HepG2 (cell line): Measurements from ENCODE around the gene SH3D21. TPM values are rescaled to one million over a fixed set of nuclear protein-coding genes. Genes with fewer than 3 reads are reported as not detected.
A peak's percentile ranks its signal among the peaks of the same experiment; 100 is the strongest.

Source experiments
- ARID2 ChIP-seq: sonication (generic); formaldehyde crosslinking; IDR thresholded peaks from 2 replicates; pipeline ENCODE4 v1.8.1; 2022; ENCODE audit warnings: mild to moderate bottlenecking, missing genetic modification reagents, borderline replicate concordance
- ASH2L ChIP-seq: fragments of 300-600, 200-600 bp; sonication (generic); IDR thresholded peaks from 2 replicates; pipeline ENCODE4 v1.7.0; 2017; ENCODE audit warnings: low read depth, mild to moderate bottlenecking, moderate library complexity, mixed read lengths, low read length; ENCODE audit not compliant: insufficient read length
- CHD2 ChIP-seq: IDR thresholded peaks from 2 replicates; pipeline ENCODE4 v1.6.1; 2011; ENCODE audit warnings: low read depth, low read length, improper control_type of control experiment
- FLYWCH1 ChIP-seq: sonication (generic); formaldehyde crosslinking; IDR thresholded peaks from 2 replicates; pipeline ENCODE4 v1.8.1; 2023; ENCODE audit warnings: mild to moderate bottlenecking, missing genetic modification reagents
- FOXP1 ChIP-seq, 2 experiments: fragments of 450-650 bp in 1 of 2; IDR thresholded peaks; 2 replicates each; pipeline ENCODE4 v1.6.1; 2017 to 2018; ENCODE audit warnings: antibody characterized with exemption in 1 of 2
- KDM1A ChIP-seq: IDR thresholded peaks from 2 replicates; pipeline ENCODE4 v1.6.1; 2016; ENCODE audit warnings: missing compliant biosample characterization
- MAZ ChIP-seq, 2 experiments: sonication (generic) in 1 of 2; formaldehyde crosslinking in 1 of 2; IDR thresholded peaks; 2 replicates each; pipeline versions ENCODE4 v1.5.0 to v1.6.1; 2012 to 2020; ENCODE audit warnings: low read depth in 2 of 2, mild to moderate bottlenecking in 2 of 2, borderline replicate concordance in 1 of 2, improper control_type of control experiment in 1 of 2, low read length in 1 of 2, missing genetic modification reagents in 1 of 2, moderate library complexity in 1 of 2
- MEF2D ChIP-seq: sonication (generic); formaldehyde crosslinking; IDR thresholded peaks from 2 replicates; pipeline ENCODE4 v1.5.1; 2020; ENCODE audit warnings: mild to moderate bottlenecking, missing genetic modification reagents
- NCOA5 ChIP-seq: sonication (generic); formaldehyde crosslinking; IDR thresholded peaks from 2 replicates; pipeline ENCODE4 v1.4.0; 2020; ENCODE audit warnings: missing genetic modification reagents
- NKX3-1 ChIP-seq: sonication (generic); formaldehyde crosslinking; IDR thresholded peaks from 2 replicates; pipeline ENCODE4 v1.5.0; 2020; ENCODE audit warnings: missing genetic modification reagents
- NR2F2 ChIP-seq: IDR thresholded peaks from 2 replicates; pipeline ENCODE4 v1.6.1; 2012; ENCODE audit warnings: low read depth, inconsistent platforms, borderline replicate concordance
- PHF20 ChIP-seq: sonication (generic); formaldehyde crosslinking; IDR thresholded peaks from 2 replicates; pipeline ENCODE4 v1.5.0; 2020; ENCODE audit warnings: mild to moderate bottlenecking, missing genetic modification reagents
- PHF5A ChIP-seq: IDR thresholded peaks from one replicate; pipeline ENCODE4 v1.6.1; 2018; ENCODE audit warnings: low read depth, missing genetic modification reagents; ENCODE audit not compliant: unreplicated experiment
- RBM39 ChIP-seq: fragments of 200-400 bp; formaldehyde crosslinking; IDR thresholded peaks from one replicate; pipeline ENCODE4 v1.6.1; 2018; ENCODE audit warnings: antibody characterized with exemption, mild to moderate bottlenecking, low read depth, low read length; ENCODE audit not compliant: poor library complexity, severe bottlenecking
- RFX3 ChIP-seq: IDR thresholded peaks from 2 replicates; pipeline ENCODE4 v1.6.1; 2016; ENCODE audit warnings: missing biosample characterization, missing genetic modification reagents
- SOX6 ChIP-seq, 2 experiments: fragments of 450-650 bp in 1 of 2; sonication (generic) in 1 of 2; formaldehyde crosslinking in 1 of 2; IDR thresholded peaks; 2 replicates each; pipeline versions ENCODE4 v1.4.0 to v1.6.1; 2017 to 2020; ENCODE audit warnings: antibody characterized with exemption in 1 of 2, mild to moderate bottlenecking in 1 of 2, missing genetic modification reagents in 1 of 2
- SP1 ChIP-seq, 2 experiments: fragments of 450-650 bp in 1 of 2; sonication (generic) in 1 of 2; formaldehyde crosslinking in 1 of 2; IDR thresholded peaks; 2 replicates each; pipeline versions ENCODE4 v1.4.0 to v1.6.1; 2016 to 2020; ENCODE audit warnings: missing genetic modification reagents in 1 of 2
- SP4 ChIP-seq: sonication (generic); formaldehyde crosslinking; IDR thresholded peaks from 2 replicates; pipeline ENCODE4 v1.8.1; 2023; ENCODE audit warnings: mild to moderate bottlenecking, missing genetic modification reagents
- TAF15 ChIP-seq: fragments of 200-400 bp; formaldehyde crosslinking; IDR thresholded peaks from one replicate; pipeline ENCODE4 v1.6.1; 2018; ENCODE audit warnings: mild to moderate bottlenecking, low read depth, low read length; ENCODE audit not compliant: poor library complexity, severe bottlenecking
- TBL1XR1 ChIP-seq: fragments of 150-350 bp; IDR thresholded peaks from 2 replicates; pipeline ENCODE4 v1.6.1; 2014; ENCODE audit warnings: borderline replicate concordance, low read length; ENCODE audit not compliant: partially characterized antibody
- TOPORS ChIP-seq: sonication (generic); formaldehyde crosslinking; IDR thresholded peaks from 2 replicates; pipeline ENCODE4 v1.8.0; 2023; ENCODE audit warnings: mild to moderate bottlenecking, missing genetic modification reagents
- XRCC5 ChIP-seq: fragments of 200-400 bp; formaldehyde crosslinking; optimal IDR thresholded peaks from 2 replicates; pipeline ENCODE3; 2017; ENCODE audit warnings: mild to moderate bottlenecking, low read length
- YEATS4 ChIP-seq: sonication (generic); formaldehyde crosslinking; IDR thresholded peaks from 2 replicates; pipeline ENCODE4 v1.4.0; 2020; ENCODE audit warnings: missing genetic modification reagents, borderline replicate concordance
- ZBTB1 ChIP-seq: sonication (generic); formaldehyde crosslinking; IDR thresholded peaks from 2 replicates; pipeline ENCODE4 v1.4.0; 2020; ENCODE audit warnings: missing genetic modification reagents, borderline replicate concordance
- ZIK1 ChIP-seq: sonication (generic); formaldehyde crosslinking; IDR thresholded peaks from 2 replicates; pipeline ENCODE4 v1.5.0; 2020; ENCODE audit warnings: mild to moderate bottlenecking, low read depth, missing genetic modification reagents, borderline replicate concordance
- ZNF543 ChIP-seq: sonication (generic); formaldehyde crosslinking; IDR thresholded peaks from 2 replicates; pipeline ENCODE4 v1.4.0; 2020; ENCODE audit warnings: mild to moderate bottlenecking, missing genetic modification reagents
- ZNF652 ChIP-seq: IDR thresholded peaks from 2 replicates; pipeline ENCODE4 v1.6.1; 2016; ENCODE audit warnings: low read depth, borderline replicate concordance
- ZNF780A ChIP-seq: sonication (generic); formaldehyde crosslinking; IDR thresholded peaks from 2 replicates; pipeline ENCODE4 v1.8.0; 2022; ENCODE audit warnings: mild to moderate bottlenecking, missing genetic modification reagents, moderate library complexity
- polyA plus RNA-seq, 8 experiments: library from polyadenylated mRNA; depleted of rRNA in 3 of 8; stranded (reverse) in 7 of 8; unstranded in 1 of 8; fragments of >200 nt; fragmentation: Illumina TruSeq in 4 of 8; extraction: Trizol in 4 of 8; gene quantifications; 2 replicates each; pipeline versions ENCODE4 v1.2.1 to v1.2.3, GENCODE V29; 2011 to 2016; ENCODE audit warnings: low read depth in 4 of 8, missing spikeins in 1 of 8, mixed read lengths in 1 of 8; ENCODE audit not compliant: insufficient read depth in 1 of 8
- total RNA-seq, 5 experiments: library from RNA; depleted of rRNA; stranded (reverse); fragments of >200 nt; fragmentation: Illumina TruSeq; extraction: Trizol; gene quantifications; 2 replicates each; pipeline ENCODE4 v1.2.3, GENCODE V29; 2016; ENCODE audit warnings: low read depth in 1 of 5
- TF ChIP-seq, protein P1 (sequence below): sonication (generic); formaldehyde crosslinking; IDR thresholded peaks from 2 replicates; pipeline ENCODE4 v1.8.1; 2023; ENCODE audit warnings: mild to moderate bottlenecking, missing genetic modification reagents
- TF ChIP-seq, protein P2 (sequence below): sonication (generic); formaldehyde crosslinking; IDR thresholded peaks from 2 replicates; pipeline ENCODE4 v1.8.1; 2023; ENCODE audit warnings: missing genetic modification reagents, mild to moderate bottlenecking, borderline replicate concordance
- TF ChIP-seq, protein P3 (sequence below): sonication (generic); formaldehyde crosslinking; IDR thresholded peaks from 2 replicates; pipeline ENCODE4 v1.8.0; 2023; ENCODE audit warnings: mild to moderate bottlenecking, missing genetic modification reagents

Gene SH3D21
- total and polyA plus RNA-seq, 2 of the 13 experiments (the other 11 are each of a cell fraction or from before 2014, with no cell fraction given): 5.1 to 8.6 TPM

DNA sequence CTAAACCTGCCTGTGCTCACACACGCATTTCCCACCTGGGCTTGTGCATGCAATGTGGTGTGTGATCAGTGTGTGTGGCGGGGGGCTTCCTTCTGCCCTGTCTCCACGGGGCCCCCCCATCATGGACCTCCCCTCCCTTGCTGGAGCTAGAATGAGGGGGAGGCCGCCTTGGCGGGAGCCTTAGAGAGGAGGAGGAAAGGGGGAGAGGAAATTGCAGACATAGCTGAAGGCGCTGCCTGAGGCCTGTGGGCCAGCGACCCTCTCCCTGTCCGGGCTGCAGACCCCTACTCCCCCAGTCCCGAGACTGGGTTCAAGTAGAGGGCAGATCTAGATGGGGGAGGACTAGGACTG is 18.2 kb downstream of the SH3D21 start (continued):
- TF ChIP-seq SOX6 (IDR thresholded peaks at IDR 0.05): no peak
- no peak for TF ChIP-seq SOX6 (CRISPR knock-in tag; IDR thresholded peaks at IDR 0.05)
- TF ChIP-seq SP4: no peak
- TF ChIP-seq TAF15: no peak
- no peak for TF ChIP-seq ASH2L
- no peak for TF ChIP-seq MEF2D (CRISPR knock-in tag)
- TF ChIP-seq CHD2: no peak
- no peak for TF ChIP-seq YEATS4 (CRISPR knock-in tag)
- no peak for TF ChIP-seq KDM1A (CRISPR knock-in tag)
- no peak for TF ChIP-seq NR2F2
- no peak for TF ChIP-seq ZBTB1
- TF ChIP-seq, protein P1, sequence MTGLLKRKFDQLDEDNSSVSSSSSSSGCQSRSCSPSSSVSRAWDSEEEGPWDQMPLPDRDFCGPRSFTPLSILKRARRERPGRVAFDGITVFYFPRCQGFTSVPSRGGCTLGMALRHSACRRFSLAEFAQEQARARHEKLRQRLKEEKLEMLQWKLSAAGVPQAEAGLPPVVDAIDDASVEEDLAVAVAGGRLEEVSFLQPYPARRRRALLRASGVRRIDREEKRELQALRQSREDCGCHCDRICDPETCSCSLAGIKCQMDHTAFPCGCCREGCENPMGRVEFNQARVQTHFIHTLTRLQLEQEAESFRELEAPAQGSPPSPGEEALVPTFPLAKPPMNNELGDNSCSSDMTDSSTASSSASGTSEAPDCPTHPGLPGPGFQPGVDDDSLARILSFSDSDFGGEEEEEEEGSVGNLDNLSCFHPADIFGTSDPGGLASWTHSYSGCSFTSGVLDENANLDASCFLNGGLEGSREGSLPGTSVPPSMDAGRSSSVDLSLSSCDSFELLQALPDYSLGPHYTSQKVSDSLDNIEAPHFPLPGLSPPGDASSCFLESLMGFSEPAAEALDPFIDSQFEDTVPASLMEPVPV: no peak
- no peak for TF ChIP-seq ZNF652
- TF ChIP-seq SP1 (IDR thresholded peaks at IDR 0.05): no peak
- TF ChIP-seq SP1 (CRISPR knock-in tag; IDR thresholded peaks at IDR 0.05): no peak
- TF ChIP-seq TOPORS (CRISPR knock-in tag): no peak
- no peak for TF ChIP-seq FLYWCH1 (CRISPR knock-in tag)
- no peak for TF ChIP-seq PHF5A (CRISPR knock-in tag)
- TF ChIP-seq XRCC5: no peak
- TF ChIP-seq RFX3 (CRISPR knock-in tag): no peak
- TF ChIP-seq, protein P2, sequence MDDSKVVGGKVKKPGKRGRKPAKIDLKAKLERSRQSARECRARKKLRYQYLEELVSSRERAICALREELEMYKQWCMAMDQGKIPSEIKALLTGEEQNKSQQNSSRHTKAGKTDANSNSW: no peak
- TF ChIP-seq ZIK1: no peak
- no peak for TF ChIP-seq ZNF543 (CRISPR knock-in tag)
- TF ChIP-seq NCOA5 (CRISPR knock-in tag): no peak
- TF ChIP-seq FOXP1 (IDR thresholded peaks at IDR 0.05): no peak
- no peak for TF ChIP-seq FOXP1 (CRISPR knock-in tag; IDR thresholded peaks at IDR 0.05)
- TF ChIP-seq, protein P3, sequence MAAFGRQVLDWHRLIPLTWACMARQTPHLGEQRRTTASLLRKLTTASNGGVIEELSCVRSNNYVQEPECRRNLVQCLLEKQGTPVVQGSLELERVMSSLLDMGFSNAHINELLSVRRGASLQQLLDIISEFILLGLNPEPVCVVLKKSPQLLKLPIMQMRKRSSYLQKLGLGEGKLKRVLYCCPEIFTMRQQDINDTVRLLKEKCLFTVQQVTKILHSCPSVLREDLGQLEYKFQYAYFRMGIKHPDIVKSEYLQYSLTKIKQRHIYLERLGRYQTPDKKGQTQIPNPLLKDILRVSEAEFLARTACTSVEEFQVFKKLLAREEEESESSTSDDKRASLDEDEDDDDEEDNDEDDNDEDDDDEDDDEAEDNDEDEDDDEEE (CRISPR knock-in tag): no peak
- TF ChIP-seq RBM39: peak; percentile 19
- TF ChIP-seq PHF20 (CRISPR knock-in tag): no peak
- TF ChIP-seq ARID2: no peak
- no peak for TF ChIP-seq MAZ (IDR thresholded peaks at IDR 0.05; ENCODE audit: borderline replicate concordance, low read depth, low read length)
- 0 out of 2 replicates have a peak, but pooled peaks have one; percentile 39 for TF ChIP-seq MAZ (CRISPR knock-in tag; IDR thresholded peaks at IDR 0.05; ENCODE audit: low read depth)
- TF ChIP-seq NKX3-1 (CRISPR knock-in tag): no peak
- no peak for TF ChIP-seq TBL1XR1
- TF ChIP-seq ZNF780A (CRISPR knock-in tag): no peak
